Neural progenitor cell (in vitro differentiated cells): ENCODE measurements around the gene CTNNB1.

ENCODE experiments used
- CTCF ChIP-seq: fragments of 200-600 bp; sonication (generic); IDR thresholded peaks from 2 replicates; pipeline ENCODE4 v1.5.1; 2017; ENCODE audit warnings: antibody characterized with exemption, mild to moderate bottlenecking
- EZH2 ChIP-seq: fragments of 200-600 bp; sonication (generic); IDR thresholded peaks from 2 replicates; pipeline ENCODE4 v1.6.1; 2017; ENCODE audit warnings: antibody characterized with exemption, mild to moderate bottlenecking, moderate library complexity
- EZH2phosphoT487 ChIP-seq: fragments of 200-600 bp; sonication (generic); IDR thresholded peaks from 2 replicates; pipeline ENCODE4 v1.6.1; 2017; ENCODE audit warnings: antibody characterized with exemption

DNA sequence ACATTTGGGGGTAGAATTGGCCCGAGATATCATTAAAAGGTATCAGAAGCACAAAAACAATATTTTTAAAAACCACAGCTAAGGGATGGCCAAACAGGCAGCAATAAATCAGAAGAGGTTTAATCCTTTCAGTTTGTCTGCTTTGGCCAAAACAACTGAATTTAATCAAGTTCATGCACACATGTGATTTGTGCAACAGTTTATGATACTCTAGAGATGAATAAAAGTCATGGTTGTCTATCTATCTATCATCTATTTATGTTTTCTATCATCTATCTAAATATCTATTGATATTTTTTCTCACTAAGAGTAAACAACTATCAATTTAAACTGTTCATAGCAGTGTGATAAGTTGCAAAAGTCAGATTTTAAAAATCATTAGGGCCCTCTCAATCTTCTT is 13.0 kb upstream of the CTNNB1 start:
- TF ChIP-seq CTCF (no peak), EZH2phosphoT487 (no peak), EZH2 (no peak)
